C4-2B (cell line): ENCODE results near the gene CISTR.
"Not testable (repeated sequence)": the region's sequence is repeated elsewhere in the genome, so short reads cannot be mapped to it uniquely, and the experiment has no call there.

Experiments used
- H3K27ac ChIP-seq: fragments of 450-650 bp; 2 replicates; pipeline ENCODE4 v1.5.1; 2017
- ZFX ChIP-seq: fragments of 450-650 bp; IDR thresholded peaks from 2 replicates; pipeline ENCODE4 v1.6.1; 2017
- TF ChIP-seq, protein P1 (sequence below): fragments of 450-650 bp; conservative IDR thresholded peaks from 2 replicates; pipeline ENCODE4 v1.5.1; 2017; ENCODE audit warnings: mild to moderate bottlenecking

The CISTR gene

GRCh38 chr12:53764615-53765014 is 12.8 kb upstream of the CISTR start:
- no peak overlapping the region for H3K27ac ChIP-seq
- no peak for TF ChIP-seq ZFX
- TF ChIP-seq, protein P1, sequence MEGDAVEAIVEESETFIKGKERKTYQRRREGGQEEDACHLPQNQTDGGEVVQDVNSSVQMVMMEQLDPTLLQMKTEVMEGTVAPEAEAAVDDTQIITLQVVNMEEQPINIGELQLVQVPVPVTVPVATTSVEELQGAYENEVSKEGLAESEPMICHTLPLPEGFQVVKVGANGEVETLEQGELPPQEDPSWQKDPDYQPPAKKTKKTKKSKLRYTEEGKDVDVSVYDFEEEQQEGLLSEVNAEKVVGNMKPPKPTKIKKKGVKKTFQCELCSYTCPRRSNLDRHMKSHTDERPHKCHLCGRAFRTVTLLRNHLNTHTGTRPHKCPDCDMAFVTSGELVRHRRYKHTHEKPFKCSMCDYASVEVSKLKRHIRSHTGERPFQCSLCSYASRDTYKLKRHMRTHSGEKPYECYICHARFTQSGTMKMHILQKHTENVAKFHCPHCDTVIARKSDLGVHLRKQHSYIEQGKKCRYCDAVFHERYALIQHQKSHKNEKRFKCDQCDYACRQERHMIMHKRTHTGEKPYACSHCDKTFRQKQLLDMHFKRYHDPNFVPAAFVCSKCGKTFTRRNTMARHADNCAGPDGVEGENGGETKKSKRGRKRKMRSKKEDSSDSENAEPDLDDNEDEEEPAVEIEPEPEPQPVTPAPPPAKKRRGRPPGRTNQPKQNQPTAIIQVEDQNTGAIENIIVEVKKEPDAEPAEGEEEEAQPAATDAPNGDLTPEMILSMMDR, result no peak

DNA sequence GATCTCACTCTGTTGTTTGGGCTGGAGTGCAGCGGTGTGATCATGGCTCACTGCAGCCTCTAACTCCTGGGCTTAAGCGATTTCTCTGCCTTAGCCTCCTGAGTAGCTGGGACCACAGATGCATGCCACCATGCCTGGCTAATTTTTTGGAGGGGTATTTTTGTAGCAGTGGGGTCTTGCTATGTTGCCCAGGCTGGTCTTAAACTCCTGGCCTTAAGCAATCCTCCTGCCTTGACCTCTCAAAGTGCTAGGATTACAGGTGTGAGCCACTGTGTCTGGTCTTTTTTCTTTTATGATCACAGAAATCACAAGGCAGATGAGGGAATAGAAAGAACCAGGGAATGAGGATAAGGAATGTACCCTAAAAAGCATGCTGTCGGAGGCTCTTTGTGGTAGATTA is 11.0 kb upstream of the CISTR start:
- H3K27ac ChIP-seq, result not testable (repeated sequence)

GRCh38 chr12:53761306-53761705 is 9.5 kb upstream of the CISTR start:
- H3K27ac ChIP-seq, result no peak overlapping the region
- TF ChIP-seq ZFX, result no peak
- TF ChIP-seq, protein P1, result no peak

DNA sequence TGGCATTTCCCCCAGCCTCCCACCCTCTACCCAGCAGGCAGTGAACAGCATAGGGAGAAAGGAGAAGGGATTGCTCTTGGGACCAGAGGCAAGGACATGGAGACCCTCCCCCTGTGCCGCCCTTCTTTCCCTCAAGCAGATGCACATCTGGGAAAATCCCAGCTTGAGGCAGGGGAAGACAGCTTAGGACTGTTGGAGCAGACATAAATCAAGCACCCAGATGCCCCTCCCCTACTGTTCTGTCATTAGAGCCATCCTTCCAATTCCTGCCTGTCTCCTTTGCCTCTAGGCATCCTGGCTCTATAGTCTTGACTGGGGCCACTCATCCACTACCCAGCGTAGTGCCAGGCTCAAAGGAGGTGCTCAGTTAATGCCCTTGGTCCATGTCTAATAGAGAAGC is 7.5 kb upstream of the CISTR start:
- TF ChIP-seq, protein P1, result no peak
- TF ChIP-seq ZFX, result no peak
- no peak overlapping the region for H3K27ac ChIP-seq

DNA sequence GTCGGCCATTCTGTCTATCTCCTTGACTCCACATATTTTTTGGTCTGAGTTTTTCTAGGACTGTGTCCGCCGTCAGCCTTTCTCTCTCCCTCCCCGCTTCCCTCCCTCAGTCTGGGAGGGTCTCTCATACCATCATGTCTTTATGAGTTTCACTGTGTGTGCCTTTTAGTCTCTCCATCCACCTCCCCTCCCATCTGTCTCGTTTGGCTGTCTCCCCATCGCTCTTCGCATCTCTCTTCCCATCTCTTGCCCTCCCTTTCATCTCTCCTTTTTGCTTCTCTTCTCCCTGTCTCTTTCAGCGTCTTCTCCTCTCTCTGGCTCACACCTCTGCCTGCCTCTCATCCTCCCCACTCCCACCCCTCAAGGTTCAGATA is 6.9 kb upstream of the CISTR start:
- no peak overlapping the region for H3K27ac ChIP-seq
- TF ChIP-seq ZFX, result no peak
- TF ChIP-seq, protein P1, result no peak

DNA sequence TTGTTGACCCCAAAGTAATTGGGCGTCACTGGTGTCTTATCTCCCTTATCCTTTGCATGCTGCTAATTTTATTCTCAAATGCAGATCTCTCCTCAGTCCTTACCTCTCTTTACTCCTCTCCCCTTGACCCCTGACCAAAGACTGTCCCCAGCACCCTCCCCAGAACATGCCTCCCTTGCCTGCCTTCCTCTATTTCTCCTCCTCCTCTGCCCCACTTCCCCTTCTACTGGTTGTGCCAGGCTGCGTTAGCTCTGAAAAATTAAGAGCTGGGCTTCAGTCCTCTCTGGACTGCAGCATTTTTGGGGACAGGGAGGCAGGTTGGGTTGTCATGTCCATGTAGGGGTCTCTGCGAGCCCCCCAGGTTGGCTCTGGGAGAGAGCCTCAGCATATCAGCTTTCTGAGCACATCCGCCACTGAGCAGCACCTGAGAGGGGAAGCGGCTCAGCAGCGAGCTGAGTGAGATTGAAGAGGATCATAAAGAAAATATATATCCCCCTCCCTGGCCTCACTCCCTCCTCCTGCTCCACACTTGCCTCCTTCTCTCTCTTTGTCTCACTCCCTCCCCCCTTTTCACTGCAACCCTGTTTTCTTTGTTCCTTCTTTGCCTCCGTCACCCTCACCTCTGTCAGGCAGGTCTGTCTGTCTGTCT is 6.4 kb upstream of the CISTR start:
- H3K27ac ChIP-seq, result no peak overlapping the region
- TF ChIP-seq, protein P1, result no peak
- no peak for TF ChIP-seq ZFX

- TF ChIP-seq, protein P1, result peak; percentile 97
- TF ChIP-seq ZFX, result no peak
- H3K27ac ChIP-seq, result peak overlapping the region; percentile 95
Measured at GRCh38 chr12:53757101-53757770, 5.5 kb upstream of the CISTR start.
